GM12891 (cell line): ENCODE measurements around the gene PHYH.

ENCODE experiments used
- PAX5 ChIP-seq: IDR thresholded peaks from 2 replicates; pipeline ENCODE4 v1.6.1; 2011; ENCODE audit warnings: low read length, moderate library complexity, mild to moderate bottlenecking; ENCODE audit not compliant: insufficient read depth, severe bottlenecking
- POLR2A ChIP-seq: IDR thresholded peaks from 2 replicates; pipeline ENCODE4 v1.6.1; 2011; ENCODE audit warnings: low read depth, low read length, control low read depth
- POLR2AphosphoS5 ChIP-seq: IDR thresholded peaks from 2 replicates; pipeline ENCODE4 v1.6.1; 2011; ENCODE audit warnings: low read depth, low read length, control low read depth
- POU2F2 ChIP-seq: IDR thresholded peaks from 2 replicates; pipeline ENCODE4 v1.6.1; 2011; ENCODE audit warnings: low read depth, mild to moderate bottlenecking, control low read depth, low read length, moderate library complexity
- SPI1 ChIP-seq: IDR thresholded peaks from 2 replicates; pipeline ENCODE4 v1.6.1; 2011; ENCODE audit warnings: low read depth, low read length, control low read depth
- TAF1 ChIP-seq: IDR thresholded peaks from 2 replicates; pipeline ENCODE4 v1.6.1; 2011; ENCODE audit warnings: low read depth, low read length, control low read depth

DNA sequence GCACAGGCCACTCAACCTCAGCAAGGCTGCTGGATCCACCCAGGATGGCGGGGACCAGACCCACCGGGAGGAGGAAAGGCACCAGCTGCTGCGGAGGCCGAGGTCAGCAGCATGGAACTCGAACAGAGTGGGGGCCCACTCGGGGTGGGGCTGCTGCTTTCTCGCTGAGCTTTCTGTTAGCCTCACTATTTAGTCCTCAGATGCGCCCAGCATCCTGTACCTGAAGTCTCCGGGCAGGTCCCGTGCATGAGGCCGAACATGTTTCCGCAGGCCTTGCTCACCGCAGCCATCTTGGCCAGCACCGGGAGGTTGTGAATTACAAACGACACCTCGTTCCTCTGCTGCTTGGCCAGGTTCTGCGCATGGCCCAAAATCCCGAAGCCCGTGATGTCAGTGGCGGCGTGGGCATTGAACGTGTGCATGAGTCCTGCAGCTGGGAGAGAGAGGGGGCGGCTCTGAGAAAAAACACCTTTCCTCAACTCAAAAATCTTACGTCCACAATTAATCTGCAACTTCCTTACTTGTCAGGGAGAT lies 22.8 kb upstream of the PHYH start:
- TF ChIP-seq TAF1 (no peak), POLR2AphosphoS5 (no peak), POLR2A (no peak), SPI1 (no peak), PAX5 (no peak), POU2F2 (no peak)
